GM23248 (cell line): ENCODE data around the gene PTPRR. TPM values are rescaled to one million over a fixed set of nuclear protein-coding genes. Genes with fewer than 3 reads are reported as not detected.
A peak's percentile ranks its signal among the peaks of the same experiment; 100 is the strongest.

Experiments used
- DNase-seq: peaks from one replicate; pipeline ENCODE4 v3.0.0-alpha.2; 2015
- H2AFZ ChIP-seq: fragments of 200-600 bp; sonication (generic); 2 replicates; pipeline ENCODE4 v1.6.1; 2016; ENCODE audit warnings: antibody characterized with exemption
- H3F3A ChIP-seq: fragments of 200-600 bp; sonication (generic); 2 replicates; pipeline ENCODE4 v1.6.1; 2016; ENCODE audit warnings: mild to moderate bottlenecking, antibody characterized with exemption, mixed run types; ENCODE audit not compliant: insufficient read depth
- H3K27ac ChIP-seq: fragments of 200-600 bp; sonication (generic); 2 replicates; pipeline ENCODE4 v1.5.1; 2016; ENCODE audit warnings: mild to moderate bottlenecking
- H3K27me3 ChIP-seq: fragments of 200-600 bp; sonication (generic); replicated peaks from 2 replicates; pipeline ENCODE4 v1.6.1; 2016; ENCODE audit warnings: mild to moderate bottlenecking; ENCODE audit not compliant: insufficient read depth
- H3K36me3 ChIP-seq: fragments of 200-600 bp; sonication (generic); 2 replicates; pipeline ENCODE4 v1.6.1; 2016; ENCODE audit warnings: low read depth, mild to moderate bottlenecking
- H3K4me1 ChIP-seq: fragments of 200-600 bp; sonication (generic); 2 replicates; pipeline ENCODE4 v1.6.1; 2016; ENCODE audit warnings: mild to moderate bottlenecking; ENCODE audit not compliant: insufficient read depth
- H3K4me2 ChIP-seq: fragments of 200-600 bp; sonication (generic); one replicate; pipeline ENCODE4 v1.6.1; 2016; ENCODE audit warnings: mild to moderate bottlenecking; ENCODE audit not compliant: unreplicated experiment
- H3K4me3 ChIP-seq: fragments of 200-600 bp; sonication (generic); 2 replicates; pipeline ENCODE4 v1.5.1; 2016; ENCODE audit warnings: mild to moderate bottlenecking
- H3K79me2 ChIP-seq: fragments of 200-600 bp; sonication (generic); 2 replicates; pipeline ENCODE4 v1.6.1; 2016; ENCODE audit warnings: mild to moderate bottlenecking; ENCODE audit not compliant: insufficient read depth
- H3K9ac ChIP-seq: fragments of 200-600 bp; sonication (generic); 2 replicates; pipeline ENCODE4 v1.6.1; 2016; ENCODE audit warnings: mild to moderate bottlenecking
- H3K9me2 ChIP-seq: fragments of 200-600 bp; sonication (generic); 2 replicates; pipeline ENCODE4 v1.6.1; 2016; ENCODE audit warnings: mixed run types, mild to moderate bottlenecking, moderate library complexity; ENCODE audit not compliant: insufficient read depth
- H3K9me3 ChIP-seq: fragments of 200-600 bp; sonication (generic); one replicate; pipeline ENCODE4 v1.6.1; 2017; ENCODE audit warnings: low read depth
- H4K20me1 ChIP-seq: fragments of 200-600 bp; sonication (generic); 2 replicates; pipeline ENCODE4 v1.6.0; 2016; ENCODE audit not compliant: insufficient read depth
- EZH2 ChIP-seq: fragments of 200-600 bp; sonication (generic); IDR thresholded peaks from 2 replicates; pipeline ENCODE4 v1.6.1; 2018; ENCODE audit warnings: antibody characterized with exemption, mild to moderate bottlenecking; ENCODE audit not compliant: insufficient read depth, poor library complexity, severe bottlenecking
- EZH2phosphoT487 ChIP-seq: fragments of 200-600 bp; sonication (generic); IDR thresholded peaks from 2 replicates; pipeline ENCODE4 v1.6.1; 2018; ENCODE audit warnings: antibody characterized with exemption, moderate library complexity, mild to moderate bottlenecking, low read depth; ENCODE audit not compliant: insufficient read depth
- WGBS, 2 experiments: methylation state at CpG; one replicate each; pipeline ENCODE4 v1.1.6; 2015 to 2017; ENCODE audit warnings: low lambda C conversion rate in 2 of 2, low coverage in 1 of 2; ENCODE audit errors: missing lambda C conversion rate in 2 of 2; 5-methylcytosine and 5-hydroxymethylcytosine counted together
- in situ Hi-C: fragments of 300-500 bp; cut with MboI; formaldehyde crosslinking; loops from 2 replicates; pipeline ENCODE4 v1.15.0; 2020
- polyA plus RNA-seq: library from polyadenylated mRNA; unstranded; fragments of >200 nt; fragmentation: Nextera tagmentation; extraction: Ambion mirVana; gene quantifications from 2 replicates; pipeline ENCODE4 v1.2.1, GENCODE V29; 2016
- total RNA-seq: library from RNA; depleted of rRNA; stranded (reverse); fragments of >200 nt; shearing (Covaris generic); gene quantifications from 2 replicates; pipeline ENCODE4 v1.2.3, GENCODE V29; 2014

The PTPRR gene
- total and polyA plus RNA-seq, 2 experiments from 2014 or later, result 1.1 to 1.2 TPM

- no peaks in the 10 kb centered on the region for H4K20me1 ChIP-seq
- TF ChIP-seq EZH2, result no peak
- TF ChIP-seq EZH2phosphoT487, result no peak
- 73 to 82% methylated on average over 5 of the region's 5 CpGs for WGBS, 2 experiments
- no peaks in the 10 kb centered on the region for H3K79me2 ChIP-seq
- H3K27me3 ChIP-seq, result no peaks in the 10 kb centered on the region
- no peak overlapping the region for H3K27ac ChIP-seq
- peaks cover 10% of the 10 kb centered on the region for H3K4me1 ChIP-seq
- no peaks in the 10 kb centered on the region for H3F3A ChIP-seq
- H3K9me3 ChIP-seq, result no peaks in the 10 kb centered on the region
- H3K9me2 ChIP-seq, result no peaks in the 10 kb centered on the region; the same call in 1 of the 2 replicates
- no peak overlapping the region for H2AFZ ChIP-seq
- H3K36me3 ChIP-seq, result no peaks in the 10 kb centered on the region
- no peak for DNase-seq
- no peak overlapping the region for H3K4me2 ChIP-seq
- in situ Hi-C loops, result no loop called here
- no peak overlapping the region for H3K4me3 ChIP-seq
- no peak overlapping the region for H3K9ac ChIP-seq
These were observed 162.1 kb downstream of the PTPRR start for GRCh38 chr12:70758494-70758845.

GRCh38 chr12:70757830-70758493 is 162.6 kb downstream of the PTPRR start:
- Histone ChIP-seq H3K4me2 (no peak overlapping the region), H2AFZ (no peak overlapping the region), H3K36me3 (no peaks in the 10 kb centered on the region), H4K20me1 (no peaks in the 10 kb centered on the region), H3K9me2 (no peaks in the 10 kb centered on the region; the same call in 1 of the 2 replicates), H3K4me1 (peaks cover 10% of the 10 kb centered on the region), H3K27ac (no peak overlapping the region), H3K79me2 (no peaks in the 10 kb centered on the region), H3F3A (no peaks in the 10 kb centered on the region), H3K9ac (no peak overlapping the region), H3K27me3 (no peaks in the 10 kb centered on the region), H3K9me3 (no peaks in the 10 kb centered on the region), H3K4me3 (no peak overlapping the region)
- in situ Hi-C loops, result no loop called here
- DNase-seq, result no peak
- WGBS, 2 experiments, result 80 to 92% methylated on average over 1 of the region's 1 CpG
- TF ChIP-seq EZH2 (no peak), EZH2phosphoT487 (no peak)

- no peaks in the 10 kb centered on the region for H3F3A ChIP-seq
- TF ChIP-seq EZH2phosphoT487, result no peak
- TF ChIP-seq EZH2, result no peak
- H3K27me3 ChIP-seq, result no peaks in the 10 kb centered on the region
- no peaks in the 10 kb centered on the region; the same call in 1 of the 2 replicates for H3K9me2 ChIP-seq
- H3K4me2 ChIP-seq, result no peak overlapping the region
- H3K9me3 ChIP-seq, result no peaks in the 10 kb centered on the region
- no peak overlapping the region for H2AFZ ChIP-seq
- no peak overlapping the region for H3K9ac ChIP-seq
- in situ Hi-C loops, result no loop called here
- no peaks in the 10 kb centered on the region for H4K20me1 ChIP-seq
- H3K79me2 ChIP-seq, result no peaks in the 10 kb centered on the region
- H3K4me1 ChIP-seq, result peaks cover 10% of the 10 kb centered on the region
- WGBS, 2 experiments, result 50 to 51% methylated on average over 2 of the region's 2 CpGs
- no peak overlapping the region for H3K4me3 ChIP-seq
- H3K27ac ChIP-seq, result no peak overlapping the region
- no peak for DNase-seq
- H3K36me3 ChIP-seq, result no peaks in the 10 kb centered on the region
These were observed 163.7 kb downstream of the PTPRR start for GRCh38 chr12:70756791-70757190.

- H3K36me3 ChIP-seq, result no peaks in the 10 kb centered on the region
- no peaks in the 10 kb centered on the region for H3F3A ChIP-seq
- no peaks in the 10 kb centered on the region for H4K20me1 ChIP-seq
- in situ Hi-C loops, result no loop called here
- H3K4me2 ChIP-seq, result no peak overlapping the region
- TF ChIP-seq EZH2 (no peak), EZH2phosphoT487 (no peak)
- H3K27ac ChIP-seq, result no peak overlapping the region
- DNase-seq, result peak; percentile 77
- no peaks in the 10 kb centered on the region for H3K79me2 ChIP-seq
- WGBS, 2 experiments, result 13 to 30% methylated on average over 2 of the region's 2 CpGs
- peaks cover 10% of the 10 kb centered on the region for H3K4me1 ChIP-seq
- no peak overlapping the region for H3K4me3 ChIP-seq
- H3K9ac ChIP-seq, result no peak overlapping the region
- H3K9me2 ChIP-seq, result no peaks in the 10 kb centered on the region; the same call in 1 of the 2 replicates
- H2AFZ ChIP-seq, result no peak overlapping the region
- H3K9me3 ChIP-seq, result no peaks in the 10 kb centered on the region
- H3K27me3 ChIP-seq, result no peaks in the 10 kb centered on the region
These were observed 164.4 kb downstream of the PTPRR start for GRCh38 chr12:70756118-70756517.
